GM21360 (cell line): ENCODE results near the gene IL12RB1.

Experiments
- ATAC-seq: cut with Tn5 transposase; IDR thresholded peaks from one replicate; pipeline ENCODE4 v1.9.1; 2021; ENCODE audit warnings: mild to moderate bottlenecking, moderate library complexity; ENCODE audit not compliant: unreplicated experiment

IL12RB1 gene

DNA sequence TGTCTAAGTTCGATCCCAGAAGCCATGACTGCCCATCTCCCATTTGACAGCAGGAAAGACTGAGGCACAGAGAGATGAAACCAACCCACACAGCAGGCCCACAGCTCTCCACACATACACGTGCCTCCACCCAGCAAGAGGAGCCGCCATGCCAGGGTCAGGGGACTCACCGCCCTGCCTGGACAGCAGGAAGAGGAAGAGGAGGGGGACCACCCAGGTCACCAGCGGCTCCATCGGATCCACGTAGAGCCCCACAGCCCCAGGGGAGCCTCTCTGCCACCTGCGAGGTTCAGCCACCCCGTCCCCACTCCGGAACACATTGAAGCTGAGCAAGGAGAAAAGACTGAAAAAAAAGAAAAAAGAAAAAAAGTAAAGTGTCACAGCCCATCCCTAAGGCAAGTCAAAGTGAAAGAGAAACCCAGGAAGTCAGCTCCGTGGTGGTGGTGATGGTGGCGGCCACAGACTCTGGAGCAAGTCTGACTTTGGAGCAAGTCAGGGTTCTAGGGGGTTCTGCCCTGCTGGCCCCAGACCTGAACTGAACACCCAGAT lies at the start of gene IL12RB1:
Gene IL12RB1 (minus strand): TSS at position 345 of the 549 bp plus-strand sequence. CDS start 111 bp downstream, at position 234.
- ATAC-seq = no peak

DNA sequence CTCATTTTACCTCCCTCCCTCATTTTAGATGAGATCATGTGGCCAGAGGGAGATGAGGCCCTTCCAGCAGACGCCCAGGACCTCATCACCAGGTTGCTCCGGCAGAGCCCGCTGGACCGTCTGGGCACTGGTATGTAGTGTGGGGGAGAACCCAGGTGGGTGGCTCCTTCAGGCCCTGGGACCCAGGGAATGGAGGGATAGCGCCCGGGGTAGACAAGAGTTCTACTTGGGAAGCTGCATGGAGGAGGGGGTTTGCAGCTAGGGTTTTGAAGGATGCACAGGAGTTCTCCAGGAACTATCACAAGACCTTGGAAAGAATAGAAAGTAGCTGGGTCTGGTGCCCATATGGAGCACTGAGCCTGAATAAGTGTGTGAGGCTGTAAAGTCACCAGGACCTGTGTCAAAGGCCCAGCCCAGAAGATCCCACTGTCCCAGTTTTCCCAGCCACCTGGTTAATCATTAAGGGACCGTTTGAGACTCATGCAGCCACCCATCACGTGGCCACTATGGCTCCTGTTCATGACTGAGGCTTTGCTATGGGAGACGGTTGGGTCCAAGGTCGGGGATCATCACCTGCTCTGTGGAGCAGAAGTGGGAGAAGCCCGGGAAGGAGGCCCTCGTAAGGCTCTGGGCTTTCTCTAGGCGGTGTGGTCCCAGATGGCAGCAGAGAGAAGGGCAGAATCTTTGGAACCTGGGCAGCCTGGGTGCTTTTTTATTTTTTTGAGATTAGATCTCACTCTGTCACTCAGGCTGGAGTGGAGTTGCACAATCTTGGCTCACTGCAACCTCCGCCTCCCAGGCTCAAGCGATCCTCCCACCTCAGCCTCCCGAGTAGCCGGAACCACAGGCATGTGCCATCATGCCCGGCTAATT lies 49.2 kb upstream of the IL12RB1 start:
- ATAC-seq = no peak

DNA sequence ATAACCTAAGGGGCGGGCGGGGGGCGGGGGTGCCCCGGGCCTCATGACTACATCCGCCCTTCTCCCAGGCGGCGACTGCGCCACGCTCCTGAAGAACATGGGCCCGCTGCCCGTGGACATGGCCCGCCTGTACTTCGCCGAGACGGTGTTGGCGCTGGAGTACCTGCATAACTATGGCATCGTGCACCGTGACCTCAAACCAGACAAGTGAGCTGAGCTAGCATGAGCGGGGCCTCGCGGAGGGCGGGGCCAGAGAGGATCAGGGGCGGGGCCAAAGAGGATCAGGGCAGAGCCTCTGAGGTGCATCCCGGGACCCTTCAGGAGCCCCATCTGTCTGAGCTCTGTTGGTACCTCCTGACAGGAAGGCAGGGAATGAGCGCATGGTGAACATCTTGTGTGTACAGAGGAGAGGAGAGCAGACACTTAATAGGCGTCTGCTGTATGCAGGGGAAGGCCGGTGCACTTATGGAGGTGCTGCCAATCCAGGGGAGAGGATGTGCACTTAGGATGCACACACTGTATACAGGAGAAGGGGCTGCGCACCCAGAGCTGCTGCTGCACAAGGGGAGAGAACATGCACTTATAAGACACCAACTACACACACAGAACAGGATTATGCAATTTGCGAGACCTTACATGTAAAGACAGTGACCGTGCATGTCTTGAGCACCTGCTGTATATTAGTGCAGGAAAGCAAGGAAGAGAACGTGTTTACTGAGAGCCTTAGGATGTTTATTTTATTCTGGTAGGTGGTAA lies 45.3 kb upstream of the IL12RB1 start:
- ATAC-seq = no peak

DNA sequence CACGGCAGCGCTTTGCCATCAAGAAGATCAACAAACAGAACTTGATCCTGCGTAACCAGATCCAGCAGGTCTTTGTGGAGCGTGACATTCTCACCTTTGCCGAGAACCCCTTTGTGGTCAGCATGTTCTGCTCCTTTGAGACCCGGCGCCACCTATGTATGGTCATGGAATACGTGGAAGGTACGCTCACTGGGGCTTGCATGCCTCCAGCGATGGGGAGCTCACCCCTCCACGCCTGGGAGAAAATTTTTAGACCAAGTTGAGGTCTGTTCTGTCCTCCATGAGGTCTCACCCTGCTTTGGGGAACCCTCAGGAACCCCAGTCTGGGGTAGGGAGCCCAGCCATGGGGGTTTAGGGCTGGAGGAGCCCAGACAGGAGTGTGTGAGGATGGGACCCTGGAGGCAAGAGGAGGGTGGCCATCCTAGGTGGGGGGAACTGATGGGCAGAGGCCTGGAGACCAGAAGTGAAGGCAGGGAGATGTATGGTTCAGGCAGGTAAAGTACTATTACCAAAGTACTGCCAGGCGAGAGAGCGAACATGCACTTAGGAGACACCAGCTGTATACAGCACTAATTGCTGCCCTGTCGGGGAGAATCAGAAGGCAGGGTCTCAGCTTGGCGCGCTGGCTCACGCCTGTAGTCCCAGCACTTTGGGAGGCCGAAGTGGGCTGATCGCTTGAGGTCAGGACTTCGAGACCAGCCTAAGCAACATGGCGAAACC lies 43.9 kb upstream of the IL12RB1 start:
- ATAC-seq = no peak

DNA sequence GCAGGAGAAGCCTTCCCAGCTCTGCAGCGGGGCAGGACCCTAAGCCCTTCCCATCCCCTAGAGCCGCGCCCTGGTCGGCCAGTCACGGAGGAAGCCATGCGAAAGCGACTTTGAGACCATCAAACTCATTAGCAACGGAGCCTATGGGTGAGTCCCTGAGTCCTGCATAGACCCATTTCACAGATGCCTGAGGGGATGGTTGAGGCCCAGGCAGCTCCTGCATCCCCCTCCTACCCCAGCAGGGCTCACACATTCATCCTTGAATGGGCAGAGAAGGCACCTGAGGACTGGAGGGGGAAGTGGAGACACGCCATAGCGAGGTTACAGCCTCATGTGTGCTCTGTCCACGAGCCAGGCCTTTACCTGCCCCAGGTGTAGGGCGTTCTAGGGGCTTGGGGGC lies 42.1 kb upstream of the IL12RB1 start:
- no peak for ATAC-seq

DNA sequence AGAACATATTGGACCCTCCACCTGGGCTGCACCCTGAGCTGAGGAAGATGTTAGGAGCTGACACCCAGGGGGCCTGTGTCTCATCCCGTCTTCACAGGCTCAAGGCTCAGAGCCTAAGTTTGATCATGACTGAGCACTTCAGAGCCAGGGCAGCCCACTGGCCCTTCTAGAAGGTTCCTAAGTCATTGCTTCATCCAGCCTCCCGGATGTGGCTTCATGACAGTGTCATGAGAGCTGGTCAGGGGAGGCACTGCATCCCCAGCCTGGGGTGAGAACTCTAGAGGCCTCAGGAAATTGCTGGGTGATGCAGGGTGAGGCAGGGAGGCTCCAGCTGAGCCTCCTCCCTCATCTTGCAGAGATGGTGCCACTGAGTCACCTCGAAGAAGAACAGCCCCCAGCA lies 41.3 kb upstream of the IL12RB1 start:
- no peak for ATAC-seq

DNA sequence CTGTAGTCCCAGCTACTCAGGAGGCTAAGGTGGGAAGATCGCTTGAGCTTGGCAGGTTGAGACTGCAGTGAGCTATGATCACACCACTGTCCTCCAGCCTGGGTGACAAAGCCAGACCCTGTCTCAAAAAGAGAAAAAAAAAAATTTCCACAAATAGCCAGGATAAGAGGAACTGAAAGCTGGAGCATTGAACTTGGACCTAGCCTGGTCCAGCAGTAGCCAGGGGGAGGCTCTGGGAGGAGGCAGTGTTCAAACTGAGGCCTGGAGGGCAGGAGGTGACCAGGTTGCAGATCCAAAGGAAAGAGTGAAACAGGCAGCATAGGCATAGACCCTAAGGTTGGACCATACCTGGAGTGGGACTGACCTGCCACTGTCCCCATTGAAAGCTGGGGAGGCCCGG lies 39.4 kb upstream of the IL12RB1 start:
- no peak for ATAC-seq

DNA sequence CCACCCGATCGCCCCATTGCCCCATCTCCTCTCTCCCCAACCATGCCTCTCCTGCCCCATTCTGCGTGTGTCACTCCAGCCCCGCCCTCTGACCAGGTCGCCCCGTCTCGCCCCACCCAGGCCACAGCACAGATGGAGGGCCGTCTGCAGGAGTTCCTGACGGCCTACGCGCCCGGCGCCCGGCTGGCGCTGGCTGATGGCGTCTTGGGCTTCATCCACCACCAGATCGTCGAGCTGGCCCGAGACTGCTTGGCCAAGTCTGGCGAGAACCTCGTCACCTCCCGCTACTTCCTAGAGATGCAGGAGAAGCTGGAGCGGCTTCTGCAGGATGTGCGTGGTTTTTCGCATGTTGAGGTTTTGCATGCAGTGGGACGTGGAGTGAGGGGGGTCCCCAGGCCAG lies 37.1 kb upstream of the IL12RB1 start:
- no peak for ATAC-seq

DNA sequence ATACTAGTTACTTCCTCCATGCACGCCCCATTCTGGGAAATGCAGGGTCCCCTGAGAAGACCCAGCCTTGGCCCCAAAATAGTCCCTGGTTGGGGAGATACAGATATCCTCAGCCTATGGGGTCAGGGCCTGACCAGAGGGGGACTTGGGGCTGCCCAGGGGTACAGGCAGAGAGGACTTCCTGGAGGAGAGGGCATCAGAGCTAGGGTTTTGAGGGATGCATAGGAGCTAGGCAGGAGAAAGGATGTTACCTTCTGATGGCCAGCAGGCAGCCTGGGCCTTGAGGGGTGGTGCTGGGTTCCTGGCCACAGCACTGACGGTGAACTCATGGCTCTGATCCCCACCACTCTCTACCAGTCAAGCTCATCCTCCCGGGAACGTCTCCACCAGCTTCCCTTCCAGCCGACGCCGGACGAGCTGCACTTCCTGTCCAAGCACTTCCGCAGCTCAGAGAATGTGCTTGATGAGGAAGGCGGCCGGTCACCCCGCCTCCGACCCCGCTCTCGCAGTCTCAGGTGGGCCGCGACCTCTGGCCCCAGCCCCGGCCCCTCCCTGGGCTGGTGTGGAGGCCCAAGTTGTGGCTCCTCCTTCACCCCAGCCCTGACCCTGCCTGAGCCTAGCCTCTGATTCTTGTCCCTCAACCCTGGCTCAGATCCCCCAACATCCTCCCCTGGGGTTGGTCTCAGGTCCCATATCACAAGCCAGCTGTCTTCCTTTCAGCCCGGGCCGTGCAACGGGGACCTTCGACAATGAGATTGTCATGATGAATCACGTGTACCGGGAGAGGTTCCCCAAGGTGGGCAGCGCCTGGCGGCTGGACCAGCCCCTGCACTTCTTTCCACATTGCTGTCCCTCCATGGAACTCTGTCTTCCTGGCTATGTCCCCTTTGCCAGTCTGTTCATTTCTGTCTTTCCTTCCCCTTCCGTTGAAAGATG lies 36.4 kb upstream of the IL12RB1 start:
- no peak for ATAC-seq

DNA sequence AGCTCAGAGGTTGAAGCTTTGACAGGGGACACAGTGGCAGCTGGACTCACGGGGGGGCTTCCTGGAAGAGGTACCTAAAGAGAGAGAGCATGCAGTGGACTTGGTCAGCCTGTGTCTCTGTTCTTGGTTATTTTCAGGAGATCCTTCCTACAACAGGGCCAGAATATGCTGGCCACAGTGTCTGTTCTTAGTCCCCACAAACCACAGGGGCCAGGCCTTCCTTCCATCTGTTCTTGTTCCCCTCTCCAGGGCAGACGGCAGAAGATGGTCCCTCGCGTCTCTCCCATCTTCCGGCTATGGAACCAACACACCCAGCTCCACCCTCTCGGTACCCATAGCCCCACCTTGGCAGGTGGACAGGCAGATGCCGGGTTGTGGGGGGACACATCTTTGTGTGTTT lies 35.7 kb upstream of the IL12RB1 start:
- ATAC-seq = no peak

DNA sequence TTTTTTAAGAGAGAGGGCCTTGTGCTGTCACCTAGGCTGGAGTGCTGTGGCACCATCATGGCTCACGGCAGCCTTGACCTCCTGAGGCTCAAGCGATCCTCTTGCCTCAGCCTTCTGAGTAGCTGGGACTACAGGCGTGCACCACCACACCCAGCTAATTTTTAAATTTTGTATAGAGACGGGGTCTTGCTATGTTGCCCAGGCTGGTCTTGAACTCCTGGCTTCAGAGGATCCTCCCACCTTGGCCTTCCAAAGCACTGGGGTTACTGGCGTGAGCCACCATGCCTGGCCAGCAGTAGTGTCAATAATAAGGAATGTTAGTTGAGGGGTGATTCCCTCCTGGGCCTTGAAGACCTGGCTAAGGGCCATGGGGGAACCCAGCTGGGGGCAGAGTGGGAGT lies 34.4 kb upstream of the IL12RB1 start:
- ATAC-seq = no peak

DNA sequence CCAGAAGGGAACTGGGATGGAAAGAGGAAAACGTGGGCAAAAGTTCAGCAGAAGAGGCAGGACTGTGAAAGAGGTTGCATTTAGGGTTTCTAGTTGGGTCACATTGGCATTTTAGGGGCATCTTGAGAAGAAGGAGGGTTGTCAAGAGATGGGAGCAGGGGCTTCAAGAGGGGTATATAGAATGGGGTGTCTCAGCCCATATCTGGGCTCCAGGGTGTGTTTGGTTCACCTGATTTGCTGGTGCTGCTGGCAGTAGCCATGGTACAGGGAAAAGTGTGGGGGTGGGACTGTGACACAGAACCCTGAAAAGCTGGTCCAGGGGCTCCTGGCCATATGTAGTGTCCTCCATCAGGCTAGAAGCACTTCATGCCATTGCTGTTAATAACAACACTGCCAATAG lies 33.4 kb upstream of the IL12RB1 start:
- ATAC-seq = no peak

DNA sequence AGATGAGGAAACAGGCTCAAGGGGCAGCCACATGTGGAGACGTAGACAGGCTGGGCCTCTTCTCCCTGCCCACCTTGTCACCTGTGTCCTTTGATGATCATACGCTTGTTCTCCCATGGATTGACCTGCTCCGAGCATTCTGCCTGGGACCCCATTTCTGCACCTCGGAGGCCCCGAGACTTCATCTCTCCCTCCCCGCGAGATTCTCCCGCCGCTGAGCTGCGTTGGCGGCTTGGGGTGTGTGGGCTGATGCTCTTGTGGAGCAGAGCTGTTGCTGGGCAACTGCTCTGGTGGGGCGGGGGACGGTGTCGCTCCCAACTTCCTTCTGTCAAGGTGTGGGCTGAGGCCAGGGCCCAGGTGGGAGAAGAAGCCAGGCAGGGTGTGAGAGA lies 33.0 kb upstream of the IL12RB1 start:
- ATAC-seq = no peak

DNA sequence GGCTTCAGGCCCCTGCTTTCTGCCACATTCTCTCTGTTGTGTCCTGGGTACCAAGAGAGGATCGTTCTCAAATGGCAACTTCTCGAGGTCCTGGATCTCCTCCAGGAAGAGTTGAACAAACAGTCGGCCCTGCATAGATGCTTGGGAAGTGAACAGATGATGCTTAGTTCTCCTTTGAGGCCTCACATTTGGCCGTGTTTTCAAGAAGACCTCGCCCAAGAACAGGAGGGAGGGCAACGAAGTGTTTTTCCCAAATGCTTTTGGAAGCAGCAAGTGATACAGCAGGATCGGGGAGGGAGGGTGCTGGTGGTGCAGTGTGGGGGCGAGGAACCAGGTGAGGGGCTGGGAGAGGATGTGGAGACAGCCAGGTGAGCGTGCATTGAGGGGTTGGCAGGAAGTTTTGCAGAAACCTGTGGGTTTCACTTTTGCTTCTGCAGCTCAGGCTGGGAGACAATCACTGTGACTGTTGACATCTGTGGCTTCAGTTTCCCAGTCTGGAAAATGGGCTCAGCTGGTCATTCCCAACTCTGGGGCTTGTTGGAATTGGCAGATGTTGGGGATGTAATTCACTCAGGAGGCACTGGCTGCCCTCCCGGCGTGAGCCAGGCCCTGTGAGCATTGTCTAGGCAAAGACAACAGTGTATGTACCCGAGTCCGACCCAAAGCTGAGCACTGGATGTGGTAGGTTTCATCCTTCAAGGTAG lies 32.4 kb upstream of the IL12RB1 start:
- ATAC-seq = no peak

DNA sequence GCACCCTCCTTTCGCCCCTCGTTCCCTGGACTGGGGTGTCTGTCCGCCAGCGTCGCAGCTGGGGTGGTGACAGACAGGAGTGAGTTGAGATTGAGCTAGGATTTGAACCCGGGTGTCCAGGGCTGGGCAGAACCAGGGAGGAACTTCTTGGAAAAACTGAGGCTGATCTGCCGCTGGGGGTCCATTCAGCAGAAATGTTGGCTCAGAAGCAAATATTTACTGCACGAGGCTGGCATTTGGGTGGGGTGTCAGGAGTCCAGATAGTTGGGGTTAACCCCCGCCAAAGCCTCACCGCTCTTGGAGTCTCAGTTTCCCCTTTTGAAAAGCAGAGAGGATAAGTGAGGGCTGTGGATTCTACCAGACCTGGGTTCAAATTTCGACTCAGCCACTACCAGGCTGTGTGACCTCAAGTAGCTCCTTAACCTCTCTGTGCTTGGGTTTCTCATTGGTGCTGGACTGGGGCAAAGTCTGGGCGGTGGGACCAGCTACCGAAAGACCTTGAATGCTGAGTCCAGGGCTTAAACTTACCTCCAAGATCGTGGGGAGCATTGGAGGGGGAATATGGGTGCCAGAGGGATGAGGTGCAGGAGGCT lies 31.8 kb upstream of the IL12RB1 start:
- no peak for ATAC-seq

DNA sequence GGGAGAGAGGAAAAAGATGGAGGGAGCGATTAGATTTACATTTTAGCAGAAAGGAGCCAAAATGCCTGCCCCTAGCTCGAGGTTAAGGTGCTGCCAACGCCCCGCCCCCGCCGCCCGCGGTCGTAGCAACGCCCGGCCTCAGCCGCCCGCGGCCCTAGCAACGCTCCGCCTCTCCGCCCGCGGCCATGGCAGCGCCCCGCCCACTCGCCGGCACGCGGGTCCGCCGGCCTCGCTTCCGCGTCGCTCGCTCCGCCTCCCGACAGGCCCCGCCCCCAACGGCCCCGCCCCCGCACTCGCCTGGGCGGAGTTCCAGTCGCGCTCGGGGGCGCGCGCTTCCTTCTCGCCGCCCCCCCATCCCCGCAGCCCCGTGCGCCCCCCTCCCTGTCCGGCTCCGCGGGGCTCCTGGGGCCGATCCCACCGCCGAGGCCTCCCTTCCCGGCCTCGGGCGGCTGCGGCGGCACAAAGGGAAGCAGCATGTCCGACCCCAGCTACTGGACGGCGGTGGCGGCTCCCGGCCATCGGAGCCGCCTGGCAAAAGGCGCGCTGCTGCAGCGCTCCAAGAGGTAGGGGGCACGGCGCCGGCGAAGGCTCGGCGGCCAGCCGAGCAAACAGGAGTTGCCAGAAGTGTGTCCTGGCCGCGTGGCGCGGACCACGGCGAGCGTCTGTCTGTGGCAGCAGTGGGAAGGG lies 31.1 kb upstream of the IL12RB1 start:
- ATAC-seq = peak; percentile 69

DNA sequence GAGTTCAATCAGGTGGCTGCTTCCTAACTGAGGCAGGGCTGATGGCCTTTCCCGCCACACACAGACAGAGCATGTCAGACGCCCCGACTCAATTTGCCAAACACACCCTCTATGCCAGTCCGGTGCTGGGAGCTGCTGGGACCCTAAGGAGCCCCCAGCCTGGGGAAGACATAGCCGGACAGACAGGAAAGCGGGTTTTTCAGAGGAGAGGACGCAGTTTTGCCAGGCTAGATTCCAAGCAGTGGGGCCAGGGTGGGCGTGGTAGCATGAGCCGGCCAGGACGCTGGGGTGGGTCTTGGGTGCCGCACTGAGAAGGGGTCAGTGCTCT lies 30.6 kb upstream of the IL12RB1 start:
- ATAC-seq = no peak

DNA sequence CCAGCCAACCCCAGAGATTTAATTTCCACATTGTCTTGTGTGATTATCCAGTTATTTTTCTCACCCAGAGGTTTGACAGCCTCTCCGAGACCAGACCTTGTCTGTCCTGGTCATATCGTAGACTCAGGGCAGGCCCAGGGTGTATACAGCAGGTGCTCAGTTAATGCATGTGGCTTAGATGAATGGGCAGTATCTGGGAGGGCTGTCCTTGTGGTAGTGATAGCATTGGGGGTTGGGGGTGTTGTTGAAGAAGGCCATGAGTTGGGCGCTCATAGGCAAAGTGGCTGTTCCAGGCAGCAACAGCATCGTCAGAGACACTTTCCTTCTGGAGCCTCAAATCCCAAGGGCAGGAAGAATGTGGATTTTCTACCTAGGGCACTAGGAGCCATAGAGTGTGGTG lies 27.7 kb upstream of the IL12RB1 start:
- no peak for ATAC-seq

DNA sequence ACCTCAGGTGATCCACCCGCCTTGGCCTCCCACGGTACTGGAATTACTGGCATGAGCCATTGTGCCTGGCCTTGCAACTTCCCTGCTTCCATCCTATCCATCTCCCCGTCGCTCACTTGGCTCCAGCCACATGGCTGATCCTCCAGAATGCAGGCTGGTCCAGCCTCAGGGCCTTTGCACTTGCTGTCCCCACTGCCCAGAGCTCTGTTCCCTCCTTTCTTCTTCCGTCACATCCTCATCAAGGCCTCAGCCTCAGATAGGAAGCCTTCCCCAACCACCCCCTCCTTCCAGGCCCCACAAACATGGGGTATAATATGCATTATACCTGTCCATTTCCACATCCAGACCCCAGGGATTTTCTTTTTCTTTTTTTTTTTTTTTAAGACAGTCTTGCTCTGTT lies 27.1 kb upstream of the IL12RB1 start:
- ATAC-seq = no peak
